Measurements from ENCODE around the gene ATP6V1E1. TPM values are rescaled to one million over a fixed set of nuclear protein-coding genes. Genes with fewer than 3 reads are reported as not detected.

Gene ATP6V1E1
- polyA plus RNA-seq, 1 of the 3 experiments (the other 2 are of a cell fraction): 140 TPM

DNA sequence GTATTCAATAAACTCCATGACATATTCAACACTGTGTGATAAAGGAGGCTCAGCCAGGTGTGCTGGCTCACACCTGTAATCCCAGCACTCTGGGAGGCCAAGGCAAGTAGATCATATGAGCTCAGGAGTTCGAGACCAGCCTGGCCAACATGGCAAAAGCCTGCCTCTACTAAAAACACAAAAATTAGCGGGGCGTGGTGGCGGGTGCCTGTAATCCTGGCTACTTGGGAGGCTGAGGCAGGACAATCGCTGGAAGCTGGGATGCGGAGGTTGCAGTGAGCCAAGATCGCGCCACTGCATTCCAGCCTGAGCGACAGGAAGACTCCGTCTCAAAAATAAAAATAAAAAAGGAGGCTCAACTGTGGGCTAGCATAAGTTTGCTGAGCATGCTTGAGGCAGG, 69.4 kb downstream of the ATP6V1E1 start (continued):
- TF ChIP-seq, protein P1, sequence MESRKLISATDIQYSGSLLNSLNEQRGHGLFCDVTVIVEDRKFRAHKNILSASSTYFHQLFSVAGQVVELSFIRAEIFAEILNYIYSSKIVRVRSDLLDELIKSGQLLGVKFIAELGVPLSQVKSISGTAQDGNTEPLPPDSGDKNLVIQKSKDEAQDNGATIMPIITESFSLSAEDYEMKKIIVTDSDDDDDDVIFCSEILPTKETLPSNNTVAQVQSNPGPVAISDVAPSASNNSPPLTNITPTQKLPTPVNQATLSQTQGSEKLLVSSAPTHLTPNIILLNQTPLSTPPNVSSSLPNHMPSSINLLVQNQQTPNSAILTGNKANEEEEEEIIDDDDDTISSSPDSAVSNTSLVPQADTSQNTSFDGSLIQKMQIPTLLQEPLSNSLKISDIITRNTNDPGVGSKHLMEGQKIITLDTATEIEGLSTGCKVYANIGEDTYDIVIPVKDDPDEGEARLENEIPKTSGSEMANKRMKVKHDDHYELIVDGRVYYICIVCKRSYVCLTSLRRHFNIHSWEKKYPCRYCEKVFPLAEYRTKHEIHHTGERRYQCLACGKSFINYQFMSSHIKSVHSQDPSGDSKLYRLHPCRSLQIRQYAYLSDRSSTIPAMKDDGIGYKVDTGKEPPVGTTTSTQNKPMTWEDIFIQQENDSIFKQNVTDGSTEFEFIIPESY (IDR thresholded peaks at IDR 0.05; ENCODE audit: borderline replicate concordance, low read depth): no peak
- TF ChIP-seq ELF1 (IDR thresholded peaks at IDR 0.05) (no peak), IRF3 (IDR thresholded peaks at IDR 0.05; ENCODE audit: low read depth, low read length) (no peak), RXRA (IDR thresholded peaks at IDR 0.05; ENCODE audit: borderline replicate concordance, low read depth) (no peak), SIN3A (IDR thresholded peaks at IDR 0.05; ENCODE audit: borderline replicate concordance, low read depth, low read length) (no peak), FOXM1 (IDR thresholded peaks at IDR 0.05; ENCODE audit: low read depth) (no peak), RFX5 (IDR thresholded peaks at IDR 0.05; ENCODE audit: low read length) (no peak), NRF1 (IDR thresholded peaks at IDR 0.05; ENCODE audit: low read depth, low read length) (no peak)

DNA sequence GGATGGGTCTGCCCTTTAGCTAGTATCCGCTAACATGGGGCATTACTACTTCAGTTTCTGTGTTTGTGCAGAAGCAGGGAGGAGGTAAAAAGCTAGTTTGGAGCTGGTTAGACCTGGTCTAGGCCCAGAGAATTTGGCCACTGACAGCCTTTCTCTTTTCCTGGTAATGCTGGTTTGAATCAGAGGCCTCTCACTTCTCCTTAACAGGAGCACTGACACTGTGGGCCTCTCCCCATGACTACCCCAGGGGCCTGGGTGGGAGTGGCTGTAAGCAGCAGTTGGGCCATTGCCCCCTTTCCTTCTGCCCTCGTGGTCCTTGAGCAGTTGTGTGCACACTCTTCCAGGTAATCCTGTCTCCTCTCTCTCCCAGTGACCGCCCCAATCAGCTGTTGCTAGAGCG, 73.7 kb downstream of the ATP6V1E1 start:
- no peak overlapping the region for H3K4me2 ChIP-seq
- H3K27me3 ChIP-seq (ENCODE audit: insufficient read depth): no peaks in the 10 kb centered on the region; the same call in 1 of the 2 replicates
- H4K20me1 ChIP-seq (ENCODE audit: insufficient read depth): no peaks in the 10 kb centered on the region
- TF ChIP-seq MXI1 (IDR thresholded peaks at IDR 0.05; ENCODE audit: low read depth, low read length) (no peak), MAX (IDR thresholded peaks at IDR 0.05; ENCODE audit: low read depth) (no peak), USF1 (IDR thresholded peaks at IDR 0.05; ENCODE audit: borderline replicate concordance, low read depth) (no peak), POLR2AphosphoS5 (IDR thresholded peaks at IDR 0.05; ENCODE audit: low read depth, low read length) (no peak), SIN3A (IDR thresholded peaks at IDR 0.05; ENCODE audit: borderline replicate concordance, low read depth, low read length) (no peak), TEAD4 (IDR thresholded peaks at IDR 0.05; ENCODE audit: borderline replicate concordance, insufficient read depth) (no peak), USF2 (IDR thresholded peaks at IDR 0.05; ENCODE audit: borderline replicate concordance, low read depth, low read length) (no peak), IRF3 (IDR thresholded peaks at IDR 0.05; ENCODE audit: low read depth, low read length) (no peak), NRF1 (IDR thresholded peaks at IDR 0.05; ENCODE audit: low read depth, low read length) (no peak), GABPA (IDR thresholded peaks at IDR 0.05; ENCODE audit: low read depth) (no peak), RCOR1 (IDR thresholded peaks at IDR 0.05; ENCODE audit: low read length) (no peak), EZH2phosphoT487 (IDR thresholded peaks at IDR 0.05; ENCODE audit: borderline replicate concordance, low read depth) (no peak)
- no peak for DNase-seq
- WGBS (ENCODE audit: low lambda C conversion rate): 69% methylated on average over 4 of the region's 4 CpGs
- no peak overlapping the region for H3K4me3 ChIP-seq (ENCODE audit: low read depth in 2 of 2, low read length in 1 of 2)
- no peak overlapping the region for H2AFZ ChIP-seq (ENCODE audit: low read depth)
- no peaks in the 10 kb centered on the region for H3F3A ChIP-seq (replicated peaks; ENCODE audit: insufficient read depth)
- H3K4me1 ChIP-seq (ENCODE audit: control insufficient read depth in 1 of 2, insufficient read depth in 2 of 2, low read depth in 1 of 2, low read length in 1 of 2): no peaks in the 10 kb centered on the region
- no peaks in the 10 kb centered on the region for H3K79me2 ChIP-seq (ENCODE audit: insufficient read depth)
- no peak overlapping the region for H3K27ac ChIP-seq (ENCODE audit: low read depth in 2 of 2, low read length in 1 of 2)
- H3K9ac ChIP-seq: no peak overlapping the region
- ChIA-PET CTCF (interaction anchor here (1.5 to 1.8 kb wide), 3 partner anchors 10 to 188 kb away, joined by 5 to 6 read pairs (median 5); no protein-coding TSS in a partner anchor), POLR2A (no interaction called here)
- H3K9me3 ChIP-seq: no peaks in the 10 kb centered on the region
- no peaks in the 10 kb centered on the region for H3K9me2 ChIP-seq
- no peaks in the 10 kb centered on the region for H3K36me3 ChIP-seq (replicated peaks in 1 of 2; ENCODE audit: control insufficient read depth in 1 of 2, insufficient read depth in 2 of 2, low read length in 1 of 2)

Data from SK-N-SH (cell line).